Subcutaneous abdominal adipose tissue (tissue), 5 donors: ENCODE data around the gene TUBA1B.
"Not testable (repeated sequence)": the region's sequence is repeated elsewhere in the genome, so short reads cannot be mapped to it uniquely, and the experiment has no call there.

Source experiments
- H3K27ac ChIP-seq: one replicate; pipeline ENCODE4 v1.7.0; 2013; ENCODE audit warnings: low read depth, mild to moderate bottlenecking, inconsistent platforms, low read length, moderate library complexity
- H3K27me3 ChIP-seq, 5 donors: one replicate each; pipeline ENCODE4 v1.7.0; 2013; ENCODE audit warnings: low read length in 5 of 5, inconsistent platforms in 1 of 5; ENCODE audit not compliant: control insufficient read depth in 5 of 5, insufficient read depth in 4 of 5
- H3K36me3 ChIP-seq, 5 donors: one replicate each; pipeline ENCODE4 v1.7.0; 2013; ENCODE audit warnings: low read length in 5 of 5; ENCODE audit not compliant: control insufficient read depth in 5 of 5, insufficient read depth in 5 of 5
- H3K4me1 ChIP-seq, 5 donors: one replicate each; pipeline ENCODE4 v1.7.0; 2013; ENCODE audit warnings: low read length in 5 of 5, mild to moderate bottlenecking in 3 of 5, moderate library complexity in 1 of 5; ENCODE audit not compliant: control insufficient read depth in 5 of 5, insufficient read depth in 5 of 5
- H3K4me3 ChIP-seq, 5 donors: one replicate each; pipeline ENCODE4 v1.7.0; 2013; ENCODE audit warnings: low read length in 5 of 5, low read depth in 1 of 5
- H3K9ac ChIP-seq, 5 donors: one replicate each; pipeline ENCODE4 v1.7.0; 2013; ENCODE audit warnings: low read length in 5 of 5, mild to moderate bottlenecking in 4 of 5, moderate library complexity in 3 of 5
- H3K9me3 ChIP-seq, 5 donors: one replicate each; pipeline ENCODE4 v1.7.0; 2013; ENCODE audit warnings: low read length in 5 of 5; ENCODE audit not compliant: control insufficient read depth in 5 of 5
- donor health status: healthy.
- donor health status: healthy.
- donor health status: healthy.
- donor health status: healthy.
- donor health status: healthy.

The TUBA1B gene

GRCh38 chr12:49129332-49130150 lies 1.7 kb downstream of the TUBA1B start:
- Histone ChIP-seq H3K9ac (peak overlapping the region in 4 of 5 donors; percentile 41 to 68 (median 58)), H3K4me3 (peak overlapping the region; percentile 76 to 99 (median 98)), H3K36me3 (peaks cover 9 to 29% (median 26%) of the 10 kb centered on the region in 5 donors), H3K27ac (peak overlapping the region; percentile 96), H3K9me3 (no peaks in the 10 kb centered on the region), H3K27me3 (no peaks in the 10 kb centered on the region), H3K4me1 (peaks cover 7 to 31% (median 23%) of the 10 kb centered on the region in 5 donors)

GRCh38 chr12:49127971-49128370 lies 3.2 kb downstream of the TUBA1B start:
- H3K4me3 ChIP-seq, H3K9me3 ChIP-seq, H3K27ac ChIP-seq, H3K27me3 ChIP-seq, H3K9ac ChIP-seq: not testable (repeated sequence)
- Histone ChIP-seq H3K4me1 (peaks cover 7 to 25% (median 23%) of the 10 kb centered on the region in 5 donors), H3K36me3 (peaks cover 9 to 29% (median 26%) of the 10 kb centered on the region in 5 donors)

- H3K9me3 ChIP-seq = no peaks in the 10 kb centered on the region
- H3K9ac ChIP-seq = no peak overlapping the region
- no peak overlapping the region for H3K4me3 ChIP-seq
- H3K27ac ChIP-seq = no peak overlapping the region
- no peaks in the 10 kb centered on the region for H3K27me3 ChIP-seq
- H3K36me3 ChIP-seq = peaks cover 9 to 29% (median 26%) of the 10 kb centered on the region in 5 donors
- peaks cover 7 to 24% (median 19%) of the 10 kb centered on the region in 5 donors for H3K4me1 ChIP-seq
These were observed 4.1 kb downstream of the TUBA1B start for GRCh38 chr12:49126852-49127763.

GRCh38 chr12:49121047-49121696 lies 10.0 kb downstream of the TUBA1B start:
- Histone ChIP-seq H3K9ac (no peak overlapping the region), H3K36me3 (no peaks in the 10 kb centered on the region)

GRCh38 chr12:49111206-49111605 lies 20.0 kb downstream of the TUBA1B start:
- peaks cover 0 to 7% (median 5%) of the 10 kb centered on the region in 5 donors for H3K36me3 ChIP-seq
- H3K4me1 ChIP-seq = peaks cover 8 to 41% (median 36%) of the 10 kb centered on the region in 5 donors
- peak overlapping the region; percentile 85 for H3K27ac ChIP-seq
- H3K9me3 ChIP-seq = no peaks in the 10 kb centered on the region
- peak overlapping the region; percentile 74 to 96 (median 91) for H3K4me3 ChIP-seq
- no peaks in the 10 kb centered on the region for H3K27me3 ChIP-seq
- peak overlapping the region; percentile 41 to 97 (median 91) for H3K9ac ChIP-seq

More at GRCh38 chr12:49121047-49121696, 10.0 kb downstream of the TUBA1B start:
- Histone ChIP-seq H3K27ac (no peak overlapping the region), H3K4me3 (no peak overlapping the region), H3K4me1 (peaks cover 0 to 2% (median 0%) of the 10 kb centered on the region in 5 donors), H3K27me3 (no peaks in the 10 kb centered on the region), H3K9me3 (no peaks in the 10 kb centered on the region)

GRCh38 chr12:49110464-49111155 lies 20.6 kb downstream of the TUBA1B start, which contains the start of gene LMBR1L:
LMBR1L (minus strand) TSS chr12:49110847; CDS start chr12:49110555, 292 bp downstream.
- H3K36me3 ChIP-seq = peaks cover 0 to 12% (median 5%) of the 10 kb centered on the region in 5 donors
- H3K4me1 ChIP-seq = peaks cover 10 to 47% (median 42%) of the 10 kb centered on the region in 5 donors
- H3K27ac ChIP-seq = peak within 1 kb of the TSS; percentile 93
- no peaks in the 10 kb centered on the region for H3K27me3 ChIP-seq
- H3K4me3 ChIP-seq = peak within 1 kb of the TSS; percentile 85 to 96 (median 92)
- peak within 1 kb of the TSS; percentile 81 to 97 (median 92) for H3K9ac ChIP-seq
- H3K9me3 ChIP-seq = no peaks in the 10 kb centered on the region

GRCh38 chr12:49109641-49110463 lies 21.3 kb downstream of the TUBA1B start:
- Histone ChIP-seq H3K4me1 (peaks cover 10 to 54% (median 47%) of the 10 kb centered on the region in 5 donors), H3K27ac (peak overlapping the region; percentile 93), H3K36me3 (peaks cover 0 to 19% (median 6%) of the 10 kb centered on the region in 5 donors), H3K9me3 (no peaks in the 10 kb centered on the region), H3K9ac (peak overlapping the region; percentile 81 to 97 (median 92)), H3K27me3 (no peaks in the 10 kb centered on the region), H3K4me3 (peak overlapping the region; percentile 85 to 96 (median 92))

GRCh38 chr12:49108958-49109404 lies 22.2 kb downstream of the TUBA1B start:
- Histone ChIP-seq H3K9ac (peak overlapping the region in 4 of 5 donors; percentile 64 to 97 (median 70)), H3K4me1 (peaks cover 15 to 61% (median 56%) of the 10 kb centered on the region in 5 donors)

More at GRCh38 chr12:49108958-49109404, 22.2 kb downstream of the TUBA1B start:
- Histone ChIP-seq H3K9me3 (no peaks in the 10 kb centered on the region), H3K27me3 (no peaks in the 10 kb centered on the region), H3K36me3 (peaks cover 0 to 27% (median 15%) of the 10 kb centered on the region in 5 donors), H3K4me3 (peak overlapping the region; percentile 85 to 96 (median 92)), H3K27ac (peak overlapping the region; percentile 93)
